KMS-11 (cell line): Measurements from ENCODE around the gene TXNIP.
"Not testable (repeated sequence)": the region's sequence is repeated elsewhere in the genome, so short reads cannot be mapped to it uniquely, and the experiment has no call there.

Experiments used
- H2AFZ ChIP-seq: fragments of 200-600 bp; sonication (generic); 2 replicates; pipeline ENCODE4 v1.6.1; 2016; ENCODE audit warnings: antibody characterized with exemption, mixed run types, low read depth
- H3K27ac ChIP-seq: fragments of 200-600 bp; sonication (generic); 2 replicates; pipeline ENCODE4 v1.6.1; 2016; ENCODE audit warnings: mild to moderate bottlenecking, mixed run types
- H3K27me3 ChIP-seq: fragments of 200-600 bp; sonication (generic); 2 replicates; pipeline ENCODE4 v1.6.1; 2017; ENCODE audit warnings: mild to moderate bottlenecking, low read depth, mixed run types, moderate library complexity; ENCODE audit not compliant: insufficient read depth
- H3K36me3 ChIP-seq: fragments of 200-600 bp; sonication (generic); 2 replicates; pipeline ENCODE4 v1.6.1; 2017; ENCODE audit warnings: mild to moderate bottlenecking, mixed run types; ENCODE audit not compliant: insufficient read depth
- H3K4me1 ChIP-seq: fragments of 200-600 bp; sonication (generic); 2 replicates; pipeline ENCODE4 v1.6.1; 2016; ENCODE audit warnings: mild to moderate bottlenecking, low read depth, mixed run types; ENCODE audit not compliant: poor library complexity, severe bottlenecking
- H3K4me2 ChIP-seq: fragments of 200-600 bp; sonication (generic); 2 replicates; pipeline ENCODE4 v1.7.0; 2016; ENCODE audit warnings: mild to moderate bottlenecking, mixed run types
- H3K4me3 ChIP-seq: fragments of 200-600 bp; sonication (generic); IDR thresholded peaks from 2 replicates; pipeline ENCODE4 v1.6.1; 2017; ENCODE audit warnings: low read depth, low read length, mixed read lengths; ENCODE audit not compliant: insufficient read depth
- H3K79me2 ChIP-seq: fragments of 200-600 bp; sonication (generic); 2 replicates; pipeline ENCODE4 v1.6.1; 2016; ENCODE audit warnings: low read depth, mixed run types; ENCODE audit not compliant: insufficient read depth
- H3K9ac ChIP-seq: fragments of 200-600 bp; sonication (generic); 2 replicates; pipeline ENCODE4 v1.6.1; 2016; ENCODE audit warnings: mild to moderate bottlenecking, mixed run types
- H4K20me1 ChIP-seq: fragments of 200-600 bp; sonication (generic); 2 replicates; pipeline ENCODE4 v1.6.1; 2016; ENCODE audit warnings: mild to moderate bottlenecking, mixed run types; ENCODE audit not compliant: insufficient read depth
- TF ChIP-seq, protein P1 (sequence below): fragments of 200-600 bp; sonication (generic); conservative IDR thresholded peaks from 2 replicates; pipeline ENCODE4 v1.6.1; 2017; ENCODE audit warnings: low read depth, mild to moderate bottlenecking, antibody characterized with exemption, low read length, moderate library complexity, mixed read lengths

TXNIP gene

DNA sequence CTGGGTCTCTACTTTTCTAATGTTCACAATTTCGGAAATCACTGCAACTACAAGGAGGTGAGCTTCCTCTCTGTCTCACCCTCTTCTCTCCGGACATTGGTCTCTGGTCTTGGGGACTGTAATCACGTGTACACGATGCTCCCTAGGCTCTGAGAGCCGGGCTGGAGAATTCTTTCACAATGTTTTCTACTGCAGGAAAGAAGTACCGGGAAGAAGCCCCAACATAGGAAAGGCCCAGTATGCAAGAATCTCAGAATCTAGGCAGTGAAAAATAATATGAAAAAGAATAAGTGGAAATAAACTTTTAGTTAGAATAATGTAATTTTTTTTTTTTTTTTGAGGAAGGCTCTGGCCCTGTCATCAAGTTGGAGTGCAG, 38.7 kb upstream of the TXNIP start:
- TF ChIP-seq, protein P1, sequence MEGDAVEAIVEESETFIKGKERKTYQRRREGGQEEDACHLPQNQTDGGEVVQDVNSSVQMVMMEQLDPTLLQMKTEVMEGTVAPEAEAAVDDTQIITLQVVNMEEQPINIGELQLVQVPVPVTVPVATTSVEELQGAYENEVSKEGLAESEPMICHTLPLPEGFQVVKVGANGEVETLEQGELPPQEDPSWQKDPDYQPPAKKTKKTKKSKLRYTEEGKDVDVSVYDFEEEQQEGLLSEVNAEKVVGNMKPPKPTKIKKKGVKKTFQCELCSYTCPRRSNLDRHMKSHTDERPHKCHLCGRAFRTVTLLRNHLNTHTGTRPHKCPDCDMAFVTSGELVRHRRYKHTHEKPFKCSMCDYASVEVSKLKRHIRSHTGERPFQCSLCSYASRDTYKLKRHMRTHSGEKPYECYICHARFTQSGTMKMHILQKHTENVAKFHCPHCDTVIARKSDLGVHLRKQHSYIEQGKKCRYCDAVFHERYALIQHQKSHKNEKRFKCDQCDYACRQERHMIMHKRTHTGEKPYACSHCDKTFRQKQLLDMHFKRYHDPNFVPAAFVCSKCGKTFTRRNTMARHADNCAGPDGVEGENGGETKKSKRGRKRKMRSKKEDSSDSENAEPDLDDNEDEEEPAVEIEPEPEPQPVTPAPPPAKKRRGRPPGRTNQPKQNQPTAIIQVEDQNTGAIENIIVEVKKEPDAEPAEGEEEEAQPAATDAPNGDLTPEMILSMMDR, result no peak
- Histone ChIP-seq H3K36me3 (no peaks in the 10 kb centered on the region), H4K20me1 (no peaks in the 10 kb centered on the region), H2AFZ (peak overlapping the region; percentile 88), H3K79me2 (no peaks in the 10 kb centered on the region), H3K27me3 (no peaks in the 10 kb centered on the region), H3K27ac (peak overlapping the region; percentile 59), H3K9ac (peak overlapping the region; percentile 33), H3K4me1 (peaks cover 44% of the 10 kb centered on the region), H3K4me2 (peak overlapping the region; percentile 64), H3K4me3 (peak overlapping the region; percentile 95)

DNA sequence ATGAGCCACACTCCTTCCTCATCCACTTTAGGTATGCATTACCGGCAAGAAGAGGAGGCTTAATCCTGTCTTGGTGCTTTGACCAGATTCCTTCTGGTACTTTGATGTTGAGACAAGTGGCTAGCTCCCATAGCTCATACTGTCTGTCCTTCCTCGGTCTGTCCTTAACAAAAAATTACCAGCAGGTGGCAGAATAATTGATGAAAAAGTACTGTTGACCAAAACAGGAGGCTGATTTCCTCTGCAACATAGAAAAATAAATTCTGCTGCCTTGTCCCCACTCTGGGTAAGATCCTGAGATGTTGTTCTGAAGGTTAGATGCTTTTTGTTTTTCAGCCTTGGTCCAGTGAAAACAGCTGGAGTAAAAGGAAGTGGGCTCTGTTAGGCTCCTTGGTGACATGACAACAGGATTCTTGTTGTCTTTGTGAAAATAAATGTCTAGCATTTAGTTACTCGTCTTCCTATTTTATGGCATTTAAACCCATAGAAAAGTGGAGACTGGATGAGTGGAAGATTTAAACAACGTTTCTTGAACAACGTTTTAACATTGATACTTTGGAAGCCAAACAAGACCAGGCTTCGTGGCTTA, 36.3 kb upstream of the TXNIP start:
- Histone ChIP-seq H2AFZ (peak overlapping the region; percentile 23), H3K9ac (no peak overlapping the region), H3K79me2 (no peaks in the 10 kb centered on the region), H3K4me2 (peak overlapping the region; percentile 1; the same call in 1 of the 2 replicates), H3K4me3 (no peak overlapping the region), H3K27me3 (no peaks in the 10 kb centered on the region), H3K27ac (no peak overlapping the region), H3K36me3 (no peaks in the 10 kb centered on the region), H3K4me1 (peaks cover 41% of the 10 kb centered on the region), H4K20me1 (no peaks in the 10 kb centered on the region)
- TF ChIP-seq, protein P1, result peak; percentile 98

DNA sequence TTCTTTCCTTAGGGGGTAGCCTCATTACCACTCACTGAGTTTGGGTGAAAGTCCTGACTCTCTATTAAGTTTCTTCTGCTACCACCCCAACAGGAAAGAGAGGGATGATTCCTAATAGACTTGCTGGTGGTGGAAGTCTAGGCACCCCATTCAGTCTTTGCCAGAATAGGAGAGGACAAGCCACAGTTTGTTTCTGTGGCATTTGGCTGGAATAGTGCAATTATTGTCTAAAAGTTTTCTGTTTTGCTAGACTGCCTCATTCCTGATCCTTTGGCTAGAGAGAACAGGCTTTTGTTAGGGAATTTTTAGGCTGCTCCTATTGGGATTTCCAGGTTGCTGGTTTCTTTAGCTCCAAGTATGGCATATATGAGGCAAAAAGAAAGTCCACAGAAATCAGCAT, 35.1 kb upstream of the TXNIP start:
- H2AFZ ChIP-seq, result no peak overlapping the region
- TF ChIP-seq, protein P1, result no peak
- H3K79me2 ChIP-seq, result no peaks in the 10 kb centered on the region
- H3K4me1 ChIP-seq, result peaks cover 39% of the 10 kb centered on the region
- H3K27ac ChIP-seq, result no peak overlapping the region
- no peak overlapping the region for H3K9ac ChIP-seq
- H4K20me1 ChIP-seq, result no peaks in the 10 kb centered on the region
- H3K36me3 ChIP-seq, result no peaks in the 10 kb centered on the region
- H3K27me3 ChIP-seq, result no peaks in the 10 kb centered on the region
- H3K4me2 ChIP-seq, result no peak overlapping the region
- H3K4me3 ChIP-seq, result no peak overlapping the region

DNA sequence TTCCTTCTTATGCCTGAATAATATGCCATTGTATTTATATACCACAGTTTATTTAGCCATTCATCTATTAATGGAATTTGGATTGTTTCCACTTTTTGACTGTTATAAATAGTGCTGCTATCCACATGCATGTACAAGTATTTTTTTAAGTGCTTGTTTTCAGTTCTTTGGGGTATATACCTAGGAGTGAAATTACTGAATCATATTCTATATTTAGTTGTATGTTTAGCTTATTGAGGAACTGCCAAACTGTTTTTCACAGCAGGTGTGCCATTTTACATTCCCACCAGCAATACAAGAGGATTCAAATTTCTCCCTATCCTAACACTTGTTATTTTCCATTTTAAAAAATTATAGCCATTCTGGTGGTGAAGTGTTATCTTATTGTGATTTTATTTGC, 32.7 kb upstream of the TXNIP start:
- Histone ChIP-seq H3K36me3 (no peaks in the 10 kb centered on the region), H3K4me3 (no peak overlapping the region), H3K79me2 (no peaks in the 10 kb centered on the region), H3K4me2 (no peak overlapping the region), H3K27me3 (no peaks in the 10 kb centered on the region), H3K4me1 (peaks cover 35% of the 10 kb centered on the region), H3K9ac (no peak overlapping the region), H3K27ac (no peak overlapping the region), H2AFZ (no peak overlapping the region), H4K20me1 (no peaks in the 10 kb centered on the region)
- TF ChIP-seq, protein P1, result no peak

DNA sequence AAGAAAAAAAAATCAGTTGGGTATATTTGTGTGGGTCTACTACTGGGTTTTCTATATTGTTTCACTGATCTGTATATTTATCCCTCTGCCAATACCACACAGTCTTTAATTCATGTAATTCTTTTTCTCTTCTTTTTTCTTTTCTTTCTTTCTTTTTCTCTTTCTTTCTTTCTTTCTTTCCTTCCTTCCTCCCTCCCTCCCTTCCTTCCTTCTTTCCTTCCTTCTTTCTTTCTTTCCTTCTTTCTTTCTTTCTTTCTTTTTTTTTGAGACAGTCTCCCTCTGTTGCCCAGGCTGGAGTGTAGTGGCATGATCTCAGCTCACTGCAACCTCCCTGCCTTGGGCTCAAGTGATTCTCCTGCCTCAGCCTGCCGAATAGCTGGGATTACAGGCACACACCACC, 30.3 kb upstream of the TXNIP start:
- peaks cover 15% of the 10 kb centered on the region for H3K4me1 ChIP-seq

GRCh38 chr1:146025787-146026495, 29.6 kb upstream of the TXNIP start:
- not testable (repeated sequence) for H3K4me2 ChIP-seq, H3K4me3 ChIP-seq, H3K9ac ChIP-seq, H4K20me1 ChIP-seq, H2AFZ ChIP-seq, H3K27me3 ChIP-seq, H3K27ac ChIP-seq, H3K79me2 ChIP-seq, H3K36me3 ChIP-seq
- H3K4me1 ChIP-seq, result peaks cover 12% of the 10 kb centered on the region

More for the DNA sequence above, 30.3 kb upstream of the TXNIP start:
- H4K20me1 ChIP-seq, H3K4me3 ChIP-seq, H3K9ac ChIP-seq, H3K27me3 ChIP-seq, H3K27ac ChIP-seq, H3K79me2 ChIP-seq, H3K36me3 ChIP-seq, H3K4me2 ChIP-seq, H2AFZ ChIP-seq: not testable (repeated sequence)
